ENCODE data around the gene TANGO2. TPM values are rescaled to one million over a fixed set of nuclear protein-coding genes. Genes with fewer than 3 reads are reported as not detected.

TANGO2 gene
- polyA plus RNA-seq, 3 donors = 11.1 to 30.9 (median 20.5) TPM

- 94 to 98% (median 95%) methylated on average over 3 of the region's 3 CpGs for WGBS, 3 donors
- no peak overlapping the region for H3K27ac ChIP-seq (ENCODE audit: low read depth, low read length)
Observed at GRCh38 chr22:20004464-20004863, 16.4 kb upstream of the TANGO2 start.

GRCh38 chr22:20008221-20008995, 12.5 kb upstream of the TANGO2 start:
- WGBS, 3 donors = 86 to 95% (median 89%) methylated on average over 11 of the region's 11 CpGs
- H3K27ac ChIP-seq (ENCODE audit: low read depth, low read length) = no peak overlapping the region

GRCh38 chr22:20009018-20009491, 11.9 kb upstream of the TANGO2 start:
- WGBS, 3 donors = 89 to 94% (median 94%) methylated on average over 9 of the region's 9 CpGs
- H3K27ac ChIP-seq (ENCODE audit: low read depth, low read length) = no peak overlapping the region

- 91 to 95% (median 93%) methylated on average over 8 of the region's 8 CpGs for WGBS, 3 donors
- no peak overlapping the region for H3K27ac ChIP-seq (ENCODE audit: low read depth, low read length)
Observed at GRCh38 chr22:20009582-20010306, 11.2 kb upstream of the TANGO2 start.

- WGBS, 3 donors = 73 to 91% (median 91%) methylated on average over 14 of the region's 14 CpGs
- no peak overlapping the region for H3K27ac ChIP-seq (ENCODE audit: low read depth, low read length)
Observed at GRCh38 chr22:20010307-20011122, 10.4 kb upstream of the TANGO2 start.

GRCh38 chr22:20011123-20011992, 9.6 kb upstream of the TANGO2 start:
- WGBS, 3 donors = 74 to 82% (median 75%) methylated on average over 20 of the region's 20 CpGs
- H3K27ac ChIP-seq (ENCODE audit: low read depth, low read length) = no peak overlapping the region

- WGBS, 3 donors = 95 to 96% (median 95%) methylated on average over 6 to 7 of the region's 7 CpGs
- H3K27ac ChIP-seq (ENCODE audit: low read depth, low read length) = no peak overlapping the region
Observed at GRCh38 chr22:20011993-20012740, 8.7 kb upstream of the TANGO2 start.

- no peak overlapping the region for H3K27ac ChIP-seq (ENCODE audit: low read depth, low read length)
- WGBS, 3 donors = 91 to 93% (median 91%) methylated on average over 10 of the region's 10 CpGs
Observed at GRCh38 chr22:20012741-20013331, 8.1 kb upstream of the TANGO2 start.

- WGBS, 3 donors = 9 to 40% (median 12%) methylated on average over 11 of the region's 11 CpGs
Observed at GRCh38 chr22:20013382-20013871, 7.5 kb upstream of the TANGO2 start.

GRCh38 chr22:20014526-20015186, 6.3 kb upstream of the TANGO2 start:
- WGBS, 3 donors = 55 to 81% (median 80%) methylated on average over 5 of the region's 5 CpGs
- H3K27ac ChIP-seq (ENCODE audit: low read depth, low read length) = no peak overlapping the region

More at GRCh38 chr22:20013382-20013871, 7.5 kb upstream of the TANGO2 start:
- H3K27ac ChIP-seq (ENCODE audit: low read depth, low read length) = no peak overlapping the region

- no peak overlapping the region for H3K27ac ChIP-seq (ENCODE audit: low read depth, low read length)
- 77 to 90% (median 82%) methylated on average over 10 of the region's 10 CpGs for WGBS, 3 donors
Observed at GRCh38 chr22:20015187-20015625, 5.7 kb upstream of the TANGO2 start.

- H3K27ac ChIP-seq (ENCODE audit: low read depth, low read length) = no peak overlapping the region
- WGBS, 3 donors = 0 to 2% (median 2%) methylated on average over 68 to 101 of the region's 101 CpGs
Observed at GRCh38 chr22:20015971-20016733, 4.8 kb upstream of the TANGO2 start.

GRCh38 chr22:20016734-20017621, 3.9 kb upstream of the TANGO2 start, which contains the start of gene ARVCF:
TSS of gene ARVCF (minus strand) at chr22:20016823. CDS start at chr22:19990794, 26,029 bp downstream.
- 1 to 2% (median 1%) methylated on average over 76 to 79 of the region's 79 CpGs for WGBS, 3 donors
- H3K27ac ChIP-seq (ENCODE audit: low read depth, low read length) = no peak within 1 kb of the TSS

- WGBS, 3 donors = 52 to 64% (median 59%) methylated on average over 9 of the region's 9 CpGs
- no peak overlapping the region for H3K27ac ChIP-seq (ENCODE audit: low read depth, low read length)
Observed at GRCh38 chr22:20017622-20017958, 3.3 kb upstream of the TANGO2 start.

GRCh38 chr22:20018001-20018400, 2.9 kb upstream of the TANGO2 start:
- no peak overlapping the region for H3K27ac ChIP-seq (ENCODE audit: low read depth, low read length)
- WGBS, 3 donors = 82 to 90% (median 88%) methylated on average over 5 of the region's 5 CpGs
